NCI-H2171 treated with DMSO at 0.1 percent for 48 hours (cell line): ENCODE measurements around the gene PURB.
"Not testable (repeated sequence)": the region's sequence is repeated elsewhere in the genome, so short reads cannot be mapped to it uniquely, and the experiment has no call there.

Experiments
- DNase-seq: peaks from one replicate; lab custom pipeline; 2025; lab: John Stamatoyannopoulos, UW

The PURB gene

GRCh38 chr7:44852590-44852989 is 32.7 kb downstream of the PURB start:
- DNase-seq: no peak

GRCh38 chr7:44849885-44850544 is 35.3 kb downstream of the PURB start:
- no peak for DNase-seq

GRCh38 chr7:44849259-44849884 is 36.0 kb downstream of the PURB start:
- no peak for DNase-seq

- DNase-seq: peak; percentile 100
Measured at GRCh38 chr7:44847920-44848634, 37.3 kb downstream of the PURB start, which contains the start of gene H2AZ2. H2AZ2 (minus strand) TSS chr7:44848087; CDS start chr7:44847971, 116 bp downstream.

DNA sequence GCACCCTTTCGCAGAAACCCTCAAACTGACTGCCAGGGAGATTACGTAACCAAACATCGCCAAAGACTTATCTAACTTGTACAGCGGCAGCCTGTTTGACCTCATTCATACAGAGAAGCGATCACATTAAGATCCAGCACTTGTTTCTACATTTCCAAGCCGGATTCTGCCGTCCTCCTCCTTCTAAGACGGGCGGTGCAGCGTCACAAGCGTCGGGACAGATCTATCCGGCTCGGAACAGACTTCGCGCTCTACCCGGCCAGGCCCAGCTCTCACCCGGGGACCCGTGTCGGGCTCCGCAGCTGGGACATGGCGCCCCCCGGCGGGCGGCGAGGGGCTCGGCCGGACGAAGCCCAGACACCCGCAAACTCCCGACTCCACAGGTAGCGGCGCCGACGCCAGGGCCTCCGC is 37.8 kb downstream of the PURB start:
- DNase-seq: peak; percentile 90

GRCh38 chr7:44846816-44847508 is 38.4 kb downstream of the PURB start:
- DNase-seq: peak; percentile 47

GRCh38 chr7:44846390-44846789 is 38.9 kb downstream of the PURB start:
- DNase-seq: not testable (repeated sequence)

- DNase-seq: no peak
Measured at GRCh38 chr7:44845451-44845850, 39.9 kb downstream of the PURB start.

DNA sequence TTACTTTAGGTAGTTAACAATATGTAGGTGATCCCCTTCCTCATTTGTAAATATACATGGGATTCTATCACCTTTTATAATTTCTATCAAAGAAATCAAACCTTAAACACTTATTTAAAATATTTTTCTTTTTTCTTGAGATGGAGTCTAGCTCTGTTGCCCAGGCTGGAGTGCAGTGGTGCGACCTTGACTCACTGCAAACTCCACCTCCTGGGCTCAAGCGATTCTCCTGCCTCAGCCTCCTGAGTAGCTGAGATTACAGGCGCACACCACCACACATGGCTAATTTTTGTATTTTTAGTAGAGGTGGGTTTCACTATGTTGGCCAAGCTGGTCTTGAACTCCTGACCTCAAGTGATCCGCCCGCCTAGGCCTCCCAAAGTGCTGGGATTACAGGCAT is 41.9 kb downstream of the PURB start:
- DNase-seq: not testable (repeated sequence)

DNA sequence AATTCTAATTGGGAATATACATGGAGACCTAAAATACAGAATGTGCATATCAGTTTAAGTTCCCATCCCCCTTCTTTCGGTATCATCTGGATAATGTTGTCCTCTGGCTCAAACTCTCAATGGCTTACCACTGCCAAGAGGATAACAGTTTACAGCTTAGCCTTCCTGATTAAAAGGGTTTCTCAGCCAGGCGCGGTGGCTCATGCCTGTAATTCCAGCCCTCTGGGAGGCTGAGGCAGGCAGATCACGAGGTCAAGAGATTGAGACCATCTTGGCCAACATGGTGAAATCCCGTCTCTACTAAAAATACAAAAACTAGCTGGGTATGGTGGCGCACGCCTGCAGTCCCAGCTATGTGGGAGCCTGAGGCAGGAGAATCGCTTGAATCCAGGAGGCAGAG is 42.7 kb downstream of the PURB start:
- not testable (repeated sequence) for DNase-seq

DNA sequence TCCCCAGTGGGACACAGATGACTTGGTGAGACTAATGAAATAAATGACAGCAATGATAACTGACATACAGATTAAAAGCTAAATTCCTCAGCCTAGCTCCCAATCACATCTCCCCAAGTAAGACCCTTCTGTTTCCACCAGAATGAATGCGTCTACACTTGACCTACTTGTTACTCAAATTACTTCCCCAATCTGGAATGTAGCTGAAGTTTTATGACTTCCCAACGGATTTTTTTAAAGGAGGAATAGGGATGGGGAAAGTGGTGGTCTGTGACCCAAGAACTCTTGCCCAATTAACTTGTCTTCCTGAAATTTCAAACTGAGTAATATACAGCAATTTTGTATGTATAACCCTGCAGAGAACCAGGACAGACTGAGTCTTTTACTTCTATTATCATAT is 46.6 kb downstream of the PURB start:
- DNase-seq: no peak

DNA sequence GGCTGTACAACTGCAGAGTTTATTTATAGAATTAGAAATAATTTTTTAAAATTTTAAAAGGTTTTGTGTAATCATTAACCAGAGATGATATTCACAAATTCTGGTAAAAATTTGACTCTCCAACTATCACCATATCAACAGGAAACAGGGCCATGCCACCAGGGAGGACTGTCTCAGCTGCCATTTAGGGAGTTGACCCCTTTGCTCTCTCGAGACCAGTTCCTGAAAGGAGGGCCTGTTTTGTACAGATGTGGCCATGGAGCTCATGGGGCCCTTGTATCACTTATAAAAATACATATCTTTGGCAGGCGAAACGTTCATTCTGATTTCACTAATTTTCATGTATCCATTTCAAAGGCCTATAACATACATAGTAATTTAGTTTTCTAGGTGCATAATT is 57.8 kb downstream of the PURB start:
- no peak for DNase-seq
